ENCODE measurements around the gene ANKRD6. TPM values are rescaled to one million over a fixed set of nuclear protein-coding genes. Genes with fewer than 3 reads are reported as not detected.

The ANKRD6 gene
- total RNA-seq, 6 donors from 2014 or later: 14.5 to 60.8 (median 30.7) TPM

- 78 to 87% methylated on average over 7 of the region's 7 CpGs for WGBS, 2 donors
- H3K4me3 ChIP-seq: no peak overlapping the region
- no peak for ATAC-seq (ENCODE audit: low FRiP score in 2 of 2)
- no peak overlapping the region for H3K27ac ChIP-seq
- H3K4me1 ChIP-seq: no peaks in the 10 kb centered on the region
- no peaks in the 10 kb centered on the region for H3K36me3 ChIP-seq
- H3K9me3 ChIP-seq: no peaks in the 10 kb centered on the region
- DNase-seq: no peak
- TF ChIP-seq POLR2AphosphoS5 (IDR thresholded peaks at IDR 0.05) (no peak), POLR2A (IDR thresholded peaks at IDR 0.05) (no peak), EP300 (IDR thresholded peaks at IDR 0.05) (no peak)
- TF ChIP-seq, protein P1, sequence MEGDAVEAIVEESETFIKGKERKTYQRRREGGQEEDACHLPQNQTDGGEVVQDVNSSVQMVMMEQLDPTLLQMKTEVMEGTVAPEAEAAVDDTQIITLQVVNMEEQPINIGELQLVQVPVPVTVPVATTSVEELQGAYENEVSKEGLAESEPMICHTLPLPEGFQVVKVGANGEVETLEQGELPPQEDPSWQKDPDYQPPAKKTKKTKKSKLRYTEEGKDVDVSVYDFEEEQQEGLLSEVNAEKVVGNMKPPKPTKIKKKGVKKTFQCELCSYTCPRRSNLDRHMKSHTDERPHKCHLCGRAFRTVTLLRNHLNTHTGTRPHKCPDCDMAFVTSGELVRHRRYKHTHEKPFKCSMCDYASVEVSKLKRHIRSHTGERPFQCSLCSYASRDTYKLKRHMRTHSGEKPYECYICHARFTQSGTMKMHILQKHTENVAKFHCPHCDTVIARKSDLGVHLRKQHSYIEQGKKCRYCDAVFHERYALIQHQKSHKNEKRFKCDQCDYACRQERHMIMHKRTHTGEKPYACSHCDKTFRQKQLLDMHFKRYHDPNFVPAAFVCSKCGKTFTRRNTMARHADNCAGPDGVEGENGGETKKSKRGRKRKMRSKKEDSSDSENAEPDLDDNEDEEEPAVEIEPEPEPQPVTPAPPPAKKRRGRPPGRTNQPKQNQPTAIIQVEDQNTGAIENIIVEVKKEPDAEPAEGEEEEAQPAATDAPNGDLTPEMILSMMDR (IDR thresholded peaks at IDR 0.05): no peak
- H3K27me3 ChIP-seq: no peaks in the 10 kb centered on the region
Observed at GRCh38 chr6:89589297-89590025, 156.5 kb downstream of the ANKRD6 start.

DNA sequence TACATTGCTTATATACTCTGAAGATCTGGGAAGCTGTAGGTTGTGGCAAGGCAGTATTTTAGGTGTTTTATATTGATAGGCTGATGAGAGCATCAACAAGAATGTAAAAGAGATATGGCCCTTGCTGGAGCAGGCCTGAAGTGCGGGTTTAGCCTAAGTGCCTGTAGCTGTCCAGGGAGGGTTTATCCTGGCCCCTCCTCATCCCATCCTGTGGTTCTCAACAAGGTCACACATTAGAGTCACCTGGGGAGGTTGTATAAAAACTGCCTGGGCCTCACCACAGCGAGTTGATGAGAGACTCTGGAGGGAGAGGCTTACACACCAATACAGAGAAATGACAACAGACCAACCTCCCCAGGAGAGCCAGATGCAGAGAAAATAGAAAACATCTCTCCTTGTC is 157.2 kb downstream of the ANKRD6 start:
- H3K4me1 ChIP-seq: no peaks in the 10 kb centered on the region
- no peak for DNase-seq
- H3K27ac ChIP-seq: no peak overlapping the region
- no peak for TF ChIP-seq EP300 (IDR thresholded peaks at IDR 0.05)
- no peak for TF ChIP-seq POLR2A (IDR thresholded peaks at IDR 0.05)
- TF ChIP-seq, protein P1 (IDR thresholded peaks at IDR 0.05): no peak
- no peak for TF ChIP-seq POLR2AphosphoS5 (IDR thresholded peaks at IDR 0.05)
- H3K9me3 ChIP-seq: no peaks in the 10 kb centered on the region
- no peak for ATAC-seq (ENCODE audit: low FRiP score in 2 of 2)
- no peak overlapping the region for H3K4me3 ChIP-seq
- no peaks in the 10 kb centered on the region for H3K36me3 ChIP-seq
- WGBS, 2 donors: 53 to 80% methylated on average over 2 of the region's 2 CpGs
- no peaks in the 10 kb centered on the region for H3K27me3 ChIP-seq

DNA sequence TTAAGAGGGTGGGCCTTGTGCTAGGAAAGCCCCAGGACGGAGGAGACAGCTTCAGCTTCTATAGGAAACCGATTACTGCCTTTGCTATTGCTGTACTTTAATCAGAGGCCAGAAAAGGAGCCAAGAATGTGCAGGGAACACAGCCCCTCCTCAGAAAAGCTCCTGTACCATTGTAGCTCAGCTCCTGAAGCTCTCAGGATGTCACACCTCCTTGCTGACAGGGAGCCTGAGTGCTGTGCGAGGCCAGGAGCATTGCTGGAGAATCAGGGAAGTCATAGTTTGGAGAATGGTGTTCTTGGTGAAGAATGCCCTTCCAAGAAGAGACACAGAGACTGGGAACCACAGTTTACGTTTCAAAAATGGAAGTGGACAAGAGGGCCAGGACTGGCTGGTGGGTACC is 158.8 kb downstream of the ANKRD6 start:
- WGBS, 2 donors: 96 to 99% methylated on average over 4 of the region's 4 CpGs
- no peaks in the 10 kb centered on the region for H3K9me3 ChIP-seq
- no peaks in the 10 kb centered on the region for H3K36me3 ChIP-seq
- no peak overlapping the region for H3K4me3 ChIP-seq
- DNase-seq (no peak), ATAC-seq (ENCODE audit: low FRiP score in 2 of 2) (no peak)
- no peaks in the 10 kb centered on the region for H3K27me3 ChIP-seq
- H3K27ac ChIP-seq: no peak overlapping the region
- TF ChIP-seq POLR2AphosphoS5 (IDR thresholded peaks at IDR 0.05) (no peak), POLR2A (IDR thresholded peaks at IDR 0.05) (no peak), EP300 (IDR thresholded peaks at IDR 0.05) (no peak)
- TF ChIP-seq, protein P1 (IDR thresholded peaks at IDR 0.05): no peak
- no peaks in the 10 kb centered on the region for H3K4me1 ChIP-seq

DNA sequence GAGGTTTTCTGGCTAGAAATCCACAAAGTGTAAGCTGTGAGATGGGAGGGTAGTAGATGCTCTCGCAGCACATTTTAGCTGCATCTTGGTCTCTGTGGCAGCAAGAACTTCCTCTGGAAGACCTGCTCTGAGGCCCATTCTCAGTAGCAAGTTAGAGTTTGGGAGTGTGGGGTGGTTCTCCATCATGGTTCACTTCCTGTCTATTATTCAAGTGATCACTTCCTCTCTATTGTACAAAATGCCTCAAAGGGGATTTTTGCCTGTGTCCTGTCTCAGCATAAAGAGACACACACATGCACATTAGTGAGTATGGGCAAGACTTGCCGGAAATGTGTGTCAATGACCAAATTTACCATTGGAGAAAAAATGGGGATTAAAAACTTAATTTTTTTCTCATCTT is 163.1 kb downstream of the ANKRD6 start:
- no peaks in the 10 kb centered on the region for H3K9me3 ChIP-seq
- H3K27ac ChIP-seq: no peak overlapping the region
- H3K4me3 ChIP-seq: no peak overlapping the region
- H3K36me3 ChIP-seq: no peaks in the 10 kb centered on the region
- H3K27me3 ChIP-seq: no peaks in the 10 kb centered on the region
- DNase-seq (no peak), ATAC-seq (ENCODE audit: low FRiP score in 2 of 2) (no peak)
- whole genome bisulfite sequencing, 2 donors: 82 to 87% methylated on average over 2 of the region's 2 CpGs
- H3K4me1 ChIP-seq: no peaks in the 10 kb centered on the region
- TF ChIP-seq, protein P1 (IDR thresholded peaks at IDR 0.05): no peak
- no peak for TF ChIP-seq EP300 (IDR thresholded peaks at IDR 0.05)
- no peak for TF ChIP-seq POLR2AphosphoS5 (IDR thresholded peaks at IDR 0.05)
- no peak for TF ChIP-seq POLR2A (IDR thresholded peaks at IDR 0.05)

- Histone ChIP-seq H3K4me1 (no peaks in the 10 kb centered on the region), H3K4me3 (no peak overlapping the region), H3K27me3 (no peaks in the 10 kb centered on the region), H3K36me3 (no peaks in the 10 kb centered on the region), H3K9me3 (no peaks in the 10 kb centered on the region), H3K27ac (no peak overlapping the region)
- DNase-seq (no peak), ATAC-seq (ENCODE audit: low FRiP score in 2 of 2) (no peak)
- no peak for TF ChIP-seq POLR2AphosphoS5 (IDR thresholded peaks at IDR 0.05)
- no peak for TF ChIP-seq EP300 (IDR thresholded peaks at IDR 0.05)
- TF ChIP-seq, protein P1 (IDR thresholded peaks at IDR 0.05): no peak
- TF ChIP-seq POLR2A (IDR thresholded peaks at IDR 0.05): no peak
- 75 to 100% methylated on average over 1 of the region's 1 CpG for WGBS, 2 donors
Observed at GRCh38 chr6:89596484-89596883, 163.5 kb downstream of the ANKRD6 start.
